ENCODE measurements around the gene GLI3.

DNA sequence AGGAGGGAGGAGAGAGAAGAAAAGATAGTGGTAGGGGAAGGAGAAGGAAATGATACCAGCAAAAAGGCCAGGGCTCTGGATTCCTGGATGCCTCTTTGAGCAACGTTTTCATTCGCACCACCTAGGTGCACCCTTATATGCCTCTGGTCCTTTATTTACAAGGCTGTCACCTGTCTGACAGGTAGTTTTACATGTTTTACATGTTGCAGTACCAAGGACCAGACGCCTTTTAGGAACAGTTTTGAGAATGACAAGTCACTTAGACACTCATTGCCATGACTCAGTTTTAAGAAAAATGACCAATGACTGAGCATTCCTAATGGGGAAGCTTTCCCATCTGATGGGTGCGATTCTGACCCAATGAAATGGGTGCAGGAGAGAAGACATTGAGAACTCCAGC is 119.8 kb downstream of the GLI3 start:
- TF ChIP-seq, protein P1, sequence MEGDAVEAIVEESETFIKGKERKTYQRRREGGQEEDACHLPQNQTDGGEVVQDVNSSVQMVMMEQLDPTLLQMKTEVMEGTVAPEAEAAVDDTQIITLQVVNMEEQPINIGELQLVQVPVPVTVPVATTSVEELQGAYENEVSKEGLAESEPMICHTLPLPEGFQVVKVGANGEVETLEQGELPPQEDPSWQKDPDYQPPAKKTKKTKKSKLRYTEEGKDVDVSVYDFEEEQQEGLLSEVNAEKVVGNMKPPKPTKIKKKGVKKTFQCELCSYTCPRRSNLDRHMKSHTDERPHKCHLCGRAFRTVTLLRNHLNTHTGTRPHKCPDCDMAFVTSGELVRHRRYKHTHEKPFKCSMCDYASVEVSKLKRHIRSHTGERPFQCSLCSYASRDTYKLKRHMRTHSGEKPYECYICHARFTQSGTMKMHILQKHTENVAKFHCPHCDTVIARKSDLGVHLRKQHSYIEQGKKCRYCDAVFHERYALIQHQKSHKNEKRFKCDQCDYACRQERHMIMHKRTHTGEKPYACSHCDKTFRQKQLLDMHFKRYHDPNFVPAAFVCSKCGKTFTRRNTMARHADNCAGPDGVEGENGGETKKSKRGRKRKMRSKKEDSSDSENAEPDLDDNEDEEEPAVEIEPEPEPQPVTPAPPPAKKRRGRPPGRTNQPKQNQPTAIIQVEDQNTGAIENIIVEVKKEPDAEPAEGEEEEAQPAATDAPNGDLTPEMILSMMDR (conservative IDR thresholded peaks at IDR 0.05): no peak
- TF ChIP-seq EZH2 (IDR thresholded peaks at IDR 0.05; ENCODE audit: low read depth): no peak
